GM19043 (cell line): ENCODE data around the gene BSG.

Experiments used
- ATAC-seq: cut with Tn5 transposase; IDR thresholded peaks from one replicate; pipeline ENCODE4 v1.9.1; 2021; ENCODE audit warnings: low read depth; ENCODE audit not compliant: unreplicated experiment

The BSG gene

DNA sequence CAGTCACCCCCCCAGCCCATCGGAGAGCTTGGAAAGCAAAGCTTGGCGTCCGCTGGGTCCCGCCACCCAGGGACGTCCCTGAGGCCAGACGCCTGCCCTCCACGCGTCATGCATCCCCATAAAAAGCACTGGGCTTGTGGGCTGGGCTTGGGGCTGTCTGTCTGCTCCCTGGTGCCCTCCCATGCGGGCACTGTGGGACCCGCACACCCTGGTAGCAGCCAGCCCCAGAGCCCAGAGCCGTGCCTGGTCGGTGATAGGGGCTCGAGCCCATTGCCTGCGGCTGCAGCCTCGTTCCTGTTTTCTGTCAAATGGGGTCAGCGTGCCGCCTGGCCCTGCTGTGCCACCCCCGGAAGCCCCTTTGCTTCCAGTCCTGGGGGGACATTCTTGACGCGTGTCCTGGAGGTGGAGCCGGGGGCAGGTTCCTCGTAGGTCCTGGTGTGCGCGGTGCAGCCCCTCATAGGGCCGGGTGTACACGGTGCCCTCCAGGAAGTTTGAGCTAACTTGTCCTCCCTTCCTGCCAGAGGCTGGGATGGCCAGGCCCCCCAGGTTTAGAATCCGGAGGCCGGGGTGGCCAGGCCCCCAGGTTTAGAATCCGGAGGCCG lies 32.9 kb upstream of the BSG start:
- ATAC-seq, result no peak

DNA sequence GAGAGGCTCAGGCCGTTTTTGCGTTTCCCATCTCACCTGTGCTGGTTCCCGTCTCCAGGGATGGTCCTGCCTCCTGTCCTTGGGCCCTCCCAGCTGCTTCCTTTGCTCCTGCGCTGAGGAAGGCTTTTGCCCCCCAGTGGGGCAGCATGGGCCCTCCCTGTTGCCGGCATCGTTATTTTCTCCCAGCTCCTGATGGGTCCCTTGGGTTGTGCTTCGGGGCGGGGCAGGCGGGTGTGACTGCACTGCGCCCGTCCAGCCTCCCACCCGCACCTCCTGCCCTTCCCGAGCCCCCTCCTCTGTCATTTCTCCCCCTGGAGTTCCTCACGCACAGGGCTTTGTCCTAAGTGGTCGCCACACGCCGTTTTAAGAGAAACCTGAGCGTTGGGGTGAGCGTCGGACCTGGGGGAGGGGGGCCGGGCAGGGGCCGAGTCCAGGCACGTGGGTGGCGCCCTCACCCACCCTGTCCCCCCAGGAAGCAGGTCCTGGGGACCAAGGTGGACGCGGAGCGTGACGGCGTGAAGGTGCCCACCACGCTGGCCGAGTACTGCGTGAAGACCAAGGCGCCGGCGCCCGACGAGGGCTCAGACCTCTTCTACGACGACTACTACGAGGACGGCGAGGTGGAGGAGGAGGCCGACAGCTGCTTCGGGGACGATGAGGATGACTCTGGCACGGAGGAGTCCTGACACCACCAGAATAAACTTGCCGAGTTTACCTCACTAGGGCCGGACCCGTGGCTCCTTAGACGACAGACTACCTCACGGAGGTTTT lies 31.3 kb upstream of the BSG start:
- ATAC-seq, result no peak

- ATAC-seq, result no peak
Measured at GRCh38 chr19:541699-542098, 30.7 kb upstream of the BSG start.

DNA sequence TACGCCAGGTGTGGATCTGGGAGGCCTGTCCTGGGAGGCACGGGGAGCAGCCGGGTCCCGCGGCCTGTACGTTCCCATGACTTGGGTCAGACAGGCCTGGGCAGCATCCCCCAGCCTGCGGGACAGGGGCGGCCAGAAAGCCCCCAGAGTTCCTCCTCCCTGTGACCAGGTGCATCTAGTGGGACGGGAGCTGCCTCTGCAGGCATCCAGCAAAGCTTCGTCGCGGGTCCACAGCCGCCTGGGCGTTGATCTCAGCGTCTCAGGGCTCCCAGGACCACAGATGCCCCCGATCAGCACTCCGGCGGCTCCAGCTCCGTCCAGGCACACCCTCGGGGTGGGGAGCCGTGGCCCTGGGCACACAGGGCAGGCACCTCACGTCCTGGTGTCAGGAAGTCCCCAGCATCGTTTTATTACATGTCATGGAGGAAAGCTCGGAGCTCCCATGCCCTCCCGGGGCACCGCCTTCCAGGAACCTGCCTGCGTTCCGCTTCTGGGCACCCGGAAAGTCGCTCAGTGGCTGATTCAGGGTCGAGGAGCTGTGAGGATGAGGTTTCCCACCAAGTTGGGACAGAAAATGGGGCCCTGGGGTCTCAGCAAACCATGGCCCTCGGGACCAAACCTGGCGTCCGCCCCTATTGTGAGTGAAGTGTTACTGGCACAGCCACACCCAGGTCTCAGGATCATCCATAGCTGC lies 30.1 kb upstream of the BSG start:
- ATAC-seq, result no peak

GRCh38 chr19:543910-544608 lies 28.3 kb upstream of the BSG start, which contains the start of gene GZMM:
GZMM (plus strand) TSS chr19:544053; CDS start chr19:544072, 19 bp downstream.
- no peak for ATAC-seq

- no peak for ATAC-seq
Measured at GRCh38 chr19:547117-547516, 25.3 kb upstream of the BSG start.

DNA sequence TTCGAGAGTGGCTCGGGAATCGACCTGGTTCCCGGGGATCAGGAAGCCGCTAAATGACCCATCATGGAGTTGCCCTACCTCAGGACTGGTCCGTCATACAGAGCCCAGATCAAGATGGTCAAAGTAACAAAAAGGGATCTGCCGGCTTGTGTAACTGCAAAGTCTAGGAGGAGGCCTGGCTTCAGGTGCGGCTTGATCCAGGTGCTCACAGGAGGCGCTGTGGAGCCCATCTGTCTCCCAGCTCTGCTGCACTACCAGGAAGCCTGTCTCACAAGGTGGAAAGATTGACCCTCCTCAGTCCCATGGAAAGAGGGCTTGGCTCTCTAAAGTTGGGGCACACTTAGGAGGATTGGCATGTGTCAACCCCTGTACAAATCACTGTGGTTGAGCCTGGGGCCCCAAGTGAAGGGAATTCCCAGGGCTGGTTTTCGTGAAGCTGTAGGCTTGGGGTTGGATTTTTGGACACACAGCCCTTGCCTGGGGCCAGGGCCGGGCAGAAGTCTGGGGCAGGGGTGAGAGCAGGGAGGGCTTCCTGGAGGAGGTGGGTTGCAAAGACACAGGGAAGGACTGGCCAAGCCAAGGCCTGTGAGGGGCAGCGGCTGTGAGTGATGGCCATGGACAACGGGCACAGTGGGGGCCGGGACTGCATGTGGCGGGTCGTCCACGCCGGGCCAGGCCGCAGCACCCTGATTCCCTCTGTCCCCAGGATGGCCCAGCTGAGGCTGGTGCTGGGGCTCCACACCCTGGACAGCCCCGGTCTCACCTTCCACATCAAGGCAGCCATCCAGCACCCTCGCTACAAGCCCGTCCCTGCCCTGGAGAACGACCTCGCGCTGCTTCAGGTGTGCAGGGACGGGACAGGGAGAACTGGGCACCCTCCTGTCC lies 24.3 kb upstream of the BSG start:
- ATAC-seq, result no peak

DNA sequence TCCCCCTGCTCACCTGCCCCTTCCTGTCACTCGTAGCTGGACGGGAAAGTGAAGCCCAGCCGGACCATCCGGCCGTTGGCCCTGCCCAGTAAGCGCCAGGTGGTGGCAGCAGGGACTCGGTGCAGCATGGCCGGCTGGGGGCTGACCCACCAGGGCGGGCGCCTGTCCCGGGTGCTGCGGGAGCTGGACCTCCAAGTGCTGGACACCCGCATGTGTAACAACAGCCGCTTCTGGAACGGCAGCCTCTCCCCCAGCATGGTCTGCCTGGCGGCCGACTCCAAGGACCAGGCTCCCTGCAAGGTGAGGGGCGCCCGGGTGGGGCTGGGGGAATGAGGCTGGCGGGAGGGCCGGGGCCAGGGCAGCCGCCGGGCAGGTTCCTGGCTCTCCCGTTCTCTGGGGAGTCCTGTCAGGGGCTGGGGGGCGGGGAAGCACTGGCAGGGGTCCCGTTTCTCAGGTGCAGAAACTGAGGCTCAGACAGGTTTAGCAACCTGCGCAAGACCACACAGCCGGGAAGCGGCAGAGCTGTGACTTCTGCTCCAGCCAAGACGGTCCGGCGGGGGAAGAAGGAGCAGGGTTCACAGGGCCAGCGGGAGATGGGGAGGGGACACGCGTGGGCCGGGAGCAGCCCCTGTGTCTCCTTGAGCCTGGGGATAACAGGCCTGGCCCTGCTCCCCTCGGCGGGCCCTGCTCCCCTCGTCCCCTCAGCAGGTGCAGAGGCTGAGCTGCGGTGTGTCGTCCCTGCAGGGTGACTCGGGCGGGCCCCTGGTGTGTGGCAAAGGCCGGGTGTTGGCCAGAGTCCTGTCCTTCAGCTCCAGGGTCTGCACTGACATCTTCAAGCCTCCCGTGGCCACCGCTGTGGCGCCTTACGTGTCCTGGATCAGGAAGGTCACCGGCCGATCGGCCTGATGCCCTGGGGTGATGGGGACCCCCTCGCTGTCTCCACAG lies 23.2 kb upstream of the BSG start:
- no peak for ATAC-seq

DNA sequence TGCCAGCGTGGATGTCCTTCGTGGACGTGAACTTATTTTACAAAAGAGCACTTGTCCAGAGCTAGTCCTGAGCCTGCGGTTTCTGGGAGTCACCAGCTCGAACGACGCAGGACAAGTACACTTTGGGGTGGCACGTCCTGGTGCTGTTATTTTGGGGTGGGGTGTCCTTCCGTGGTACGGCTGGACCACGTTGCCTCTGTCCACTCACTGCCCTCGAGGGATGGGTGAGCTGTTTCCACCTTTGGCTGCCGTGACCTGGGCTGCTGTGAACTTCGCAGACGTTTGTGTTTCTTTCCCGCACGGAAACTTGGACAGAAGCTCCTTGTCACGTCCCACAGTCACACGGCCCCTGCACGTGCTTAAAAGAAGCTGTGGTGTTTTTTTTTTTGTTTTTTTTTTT lies 17.6 kb upstream of the BSG start:
- ATAC-seq, result no peak

GRCh38 chr19:555474-555808 lies 17.0 kb upstream of the BSG start:
- no peak for ATAC-seq

- no peak for ATAC-seq
Measured at GRCh38 chr19:556611-557382, 15.6 kb upstream of the BSG start.

GRCh38 chr19:558770-559439 lies 13.5 kb upstream of the BSG start:
- no peak for ATAC-seq

- no peak for ATAC-seq
Measured at GRCh38 chr19:560121-560520, 12.3 kb upstream of the BSG start.

GRCh38 chr19:566403-566802 lies 6.0 kb upstream of the BSG start:
- no peak for ATAC-seq

DNA sequence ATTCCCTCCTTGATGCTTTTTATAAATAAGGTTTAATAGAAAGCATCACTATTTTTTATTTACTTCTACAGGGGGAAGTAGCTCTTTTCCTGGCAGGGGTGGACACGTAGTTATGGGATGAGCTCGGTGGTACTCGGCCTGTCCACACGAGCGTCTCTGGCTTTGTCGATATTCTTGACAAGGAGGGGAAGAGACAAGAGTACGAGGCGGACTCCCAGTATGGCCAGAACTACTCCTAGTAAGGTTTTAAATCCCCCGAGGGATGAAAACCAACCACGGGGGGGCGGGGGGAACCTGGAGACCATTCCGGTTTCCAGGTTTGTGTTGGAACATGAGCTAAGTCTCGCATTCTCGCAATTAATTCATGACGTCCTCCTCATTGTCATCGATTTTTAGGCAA lies 5.6 kb upstream of the BSG start:
- ATAC-seq, result no peak

DNA sequence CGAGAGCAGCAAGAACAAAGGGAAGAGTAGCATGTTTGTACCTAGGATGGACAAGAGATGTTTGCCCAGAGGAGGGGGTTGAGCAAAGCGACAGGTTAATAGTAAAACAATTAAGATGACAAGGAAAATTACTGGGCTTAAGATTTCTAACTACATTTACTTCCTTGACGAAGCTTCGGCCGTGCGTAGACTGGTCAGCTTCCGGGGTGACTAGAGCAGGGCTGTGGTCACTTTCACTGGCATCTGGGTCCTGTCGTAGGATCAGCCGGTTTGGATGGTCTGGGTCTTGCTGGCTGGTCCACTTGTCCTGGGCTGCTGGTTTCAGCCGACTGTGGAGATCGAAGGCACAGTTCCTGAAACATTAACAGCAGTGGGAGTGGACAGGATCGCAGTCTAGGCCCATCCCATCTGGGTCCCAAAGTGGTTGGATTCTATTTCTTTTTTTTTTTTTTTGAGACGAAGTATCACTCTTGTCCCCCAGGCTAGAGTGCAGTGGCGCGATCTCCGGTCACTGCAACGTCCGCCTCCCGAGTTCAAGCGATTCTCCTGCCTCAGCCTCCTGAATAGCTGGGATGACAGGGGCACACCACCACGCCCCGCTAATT lies 5.0 kb upstream of the BSG start:
- ATAC-seq, result no peak

DNA sequence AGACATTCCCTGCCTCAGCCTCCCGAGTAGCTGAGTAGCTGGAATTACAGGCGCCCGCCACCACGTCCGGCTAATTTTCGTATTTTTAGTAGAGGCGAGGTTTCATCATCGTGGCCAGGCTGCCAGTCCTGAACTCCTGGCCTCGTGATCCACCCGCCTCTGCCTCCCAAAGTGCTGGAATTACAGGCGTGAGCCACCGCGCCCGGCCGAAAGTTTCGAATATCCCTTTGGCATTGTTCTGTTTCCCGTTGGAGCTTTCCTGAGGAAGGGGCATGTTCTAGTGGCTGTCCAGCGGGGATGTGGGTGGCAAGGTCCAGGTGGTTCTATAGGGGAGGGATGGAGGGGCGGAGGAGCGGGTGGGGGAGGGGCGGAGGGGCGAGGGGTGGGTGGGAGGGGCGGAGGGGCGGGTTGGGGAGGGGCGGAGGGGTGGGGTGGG lies 2.1 kb upstream of the BSG start:
- no peak for ATAC-seq
